ENCODE measurements around the gene LAMC2.

Gene LAMC2

GRCh38 chr1:183230413-183230812, 44.3 kb downstream of the LAMC2 start:
- no peak for TF ChIP-seq CTCF (IDR thresholded peaks at IDR 0.05; ENCODE audit: extremely low read depth, insufficient read depth, missing control alignments)
- no peak for DNase-seq (ENCODE audit: low spot score)
- in situ Hi-C loops (cut with MboI; ENCODE audit: low pct_unique_long_range_greater_than_20kb, low sequenced_read_pairs, unreplicated experiment), result no loop called here

- DNase-seq (ENCODE audit: low spot score), result no peak
- in situ Hi-C loops (cut with MboI; ENCODE audit: low pct_unique_long_range_greater_than_20kb, low sequenced_read_pairs, unreplicated experiment), result no loop called here
- no peak for TF ChIP-seq CTCF (IDR thresholded peaks at IDR 0.05; ENCODE audit: extremely low read depth, insufficient read depth, missing control alignments)
Measured at GRCh38 chr1:183231545-183231944, 45.5 kb downstream of the LAMC2 start.

- no peak for DNase-seq (ENCODE audit: low spot score)
- TF ChIP-seq CTCF (IDR thresholded peaks at IDR 0.05; ENCODE audit: extremely low read depth, insufficient read depth, missing control alignments), result no peak
- in situ Hi-C loops (cut with MboI; ENCODE audit: low pct_unique_long_range_greater_than_20kb, low sequenced_read_pairs, unreplicated experiment), result no loop called here
Measured at GRCh38 chr1:183233113-183233512, 47.0 kb downstream of the LAMC2 start.

GRCh38 chr1:183234660-183235476, 48.8 kb downstream of the LAMC2 start:
- in situ Hi-C loops (cut with MboI; ENCODE audit: low pct_unique_long_range_greater_than_20kb, low sequenced_read_pairs, unreplicated experiment), result no loop called here
- TF ChIP-seq CTCF (IDR thresholded peaks at IDR 0.05; ENCODE audit: extremely low read depth, insufficient read depth, missing control alignments), result no peak
- no peak for DNase-seq (ENCODE audit: low spot score)

GRCh38 chr1:183235503-183235902, 49.4 kb downstream of the LAMC2 start:
- no peak for TF ChIP-seq CTCF (IDR thresholded peaks at IDR 0.05; ENCODE audit: extremely low read depth, insufficient read depth, missing control alignments)
- in situ Hi-C loops (cut with MboI; ENCODE audit: low pct_unique_long_range_greater_than_20kb, low sequenced_read_pairs, unreplicated experiment), result no loop called here
- DNase-seq (ENCODE audit: low spot score), result no peak

GRCh38 chr1:183236158-183236725, 50.2 kb downstream of the LAMC2 start:
- no peak for DNase-seq (ENCODE audit: low spot score)
- in situ Hi-C loops (cut with MboI; ENCODE audit: low pct_unique_long_range_greater_than_20kb, low sequenced_read_pairs, unreplicated experiment), result no loop called here

More at GRCh38 chr1:183236158-183236725, 50.2 kb downstream of the LAMC2 start:
- no peak for TF ChIP-seq CTCF (IDR thresholded peaks at IDR 0.05; ENCODE audit: extremely low read depth, insufficient read depth, missing control alignments)
